Spleen (tissue), 11 donors: ENCODE data around the gene BATF. TPM values are rescaled to one million over a fixed set of nuclear protein-coding genes. Genes with fewer than 3 reads are reported as not detected.

Source experiments
- DNase-seq: peaks from one replicate; pipeline ENCODE4 v3.0.0-alpha.2; 2020
- H3K27ac ChIP-seq, 8 donors: fragments of 200-600 bp; sonication (generic) in 7 of 8; 1 replicate in 4 of 8; 2 replicates in 4 of 8; pipeline versions ENCODE4 v1.5.0 to v1.8.0; 2016 to 2021; ENCODE audit warnings: inconsistent platforms in 4 of 8, mild to moderate bottlenecking in 4 of 8, moderate library complexity in 1 of 8
- H3K27me3 ChIP-seq, 7 donors: fragments of 200-600 bp; sonication (generic) in 6 of 7; replicated peaks in 1 of 7; 1 replicate in 4 of 7; 2 replicates in 3 of 7; pipeline versions ENCODE4 v1.5.0 to v1.8.0; 2016 to 2021; ENCODE audit warnings: inconsistent platforms in 3 of 7, mild to moderate bottlenecking in 1 of 7
- H3K36me3 ChIP-seq, 6 donors: fragments of 200-600 bp; sonication (generic) in 5 of 6; 1 replicate in 4 of 6; 2 replicates in 2 of 6; pipeline versions ENCODE4 v1.5.0 to v1.8.0; 2016 to 2021; ENCODE audit warnings: inconsistent platforms in 2 of 6
- H3K4me1 ChIP-seq, 6 donors: fragments of 200-600 bp; sonication (generic) in 5 of 6; 1 replicate in 3 of 6; 2 replicates in 3 of 6; pipeline versions ENCODE4 v1.5.0 to v1.8.0; 2016 to 2021; ENCODE audit warnings: inconsistent platforms in 3 of 6
- H3K4me3 ChIP-seq, 8 donors: fragments of 200-600 bp; sonication (generic) in 7 of 8; 1 replicate in 4 of 8; 2 replicates in 4 of 8; pipeline versions ENCODE4 v1.5.0 to v1.8.0; 2016 to 2021; ENCODE audit warnings: inconsistent platforms in 4 of 8, mild to moderate bottlenecking in 4 of 8, moderate library complexity in 2 of 8
- H3K9me3 ChIP-seq, 8 donors: fragments of 200-600 bp; sonication (generic) in 7 of 8; 1 replicate in 4 of 8; 2 replicates in 4 of 8; pipeline versions ENCODE4 v1.5.0 to v1.8.0; 2016 to 2021; ENCODE audit warnings: inconsistent platforms in 4 of 8
- POLR2A ChIP-seq, 3 donors: fragments of 450-650 bp; IDR thresholded peaks; one replicate each; pipeline ENCODE4 v1.5.1; 2017; ENCODE audit warnings: antibody characterized with exemption in 3 of 3, mild to moderate bottlenecking in 1 of 3
- POLR2AphosphoS5 ChIP-seq, 3 donors: sonication (generic); formaldehyde crosslinking; IDR thresholded peaks; one replicate each; pipeline ENCODE4 v1.5.1; 2017; ENCODE audit warnings: antibody characterized with exemption in 3 of 3
- WGBS, 5 donors: extraction: QIAGEN DNeasy Blood & Tissue Kit in 3 of 5; methylation state at CpG; one replicate each; pipeline versions ENCODE4 v1.1.5 to v1.1.7; 2013 to 2018; 5-methylcytosine and 5-hydroxymethylcytosine counted together
- intact Hi-C: fragments of 100-400 bp; cut with DNase I; formaldehyde crosslinking; loops from one replicate; pipeline ENCODE4 v1.15.0; 2023; ENCODE audit warnings: low total_unique reads
- polyA plus RNA-seq, 3 donors: library from polyadenylated mRNA; stranded (reverse); fragments of 200-250 nt; gene quantifications; one replicate each; pipeline ENCODE4 v1.2.1, GENCODE V29; 2013
- total RNA-seq, 7 donors: library from RNA; depleted of rRNA in 3 of 7; stranded (reverse); fragments of >200 nt in 3 of 7; fragmentation: NEBNext Ultra II Directional in 4 of 7; extraction: Animal tissue kit (Norgen Biotek cat#: 25700) in 4 of 7; gene quantifications; one replicate each; pipeline versions ENCODE4 v1.1.0 to v1.2.1, GENCODE V29; 2016 to 2021
- TF ChIP-seq, protein P1 (sequence below), 11 experiments: fragments of 200-600 bp in 7 of 11; fragments of 450-650 bp in 4 of 11; sonication (generic) in 4 of 11; IDR thresholded peaks in 8 of 11; conservative IDR thresholded peaks in 3 of 11; 1 replicate in 7 of 11; 2 replicates in 4 of 11; pipeline versions ENCODE4 v1.4.0 to v1.8.0; 2016 to 2021; ENCODE audit warnings: antibody characterized with exemption in 11 of 11, inconsistent platforms in 4 of 11, mild to moderate bottlenecking in 1 of 11
- donor health status: healthy with polysubstance abuse.
- donor health status: DM: no; HTN: no; CAD: no; lungs with moderate emphysema.
- donor health status: DM: no; HTN: no; CAD: no.
- donor health status: Bipolar disorder and iron deficiency.
- donor health status: healthy.
- donor health status: DM: no; HTN: no; CAD: no.
- donor health status: DM: yes; HTN: yes; CAD: no.

The BATF gene
- total and polyA plus RNA-seq, 10 donors: 14.4 to 67.9 (median 41.8) TPM

DNA sequence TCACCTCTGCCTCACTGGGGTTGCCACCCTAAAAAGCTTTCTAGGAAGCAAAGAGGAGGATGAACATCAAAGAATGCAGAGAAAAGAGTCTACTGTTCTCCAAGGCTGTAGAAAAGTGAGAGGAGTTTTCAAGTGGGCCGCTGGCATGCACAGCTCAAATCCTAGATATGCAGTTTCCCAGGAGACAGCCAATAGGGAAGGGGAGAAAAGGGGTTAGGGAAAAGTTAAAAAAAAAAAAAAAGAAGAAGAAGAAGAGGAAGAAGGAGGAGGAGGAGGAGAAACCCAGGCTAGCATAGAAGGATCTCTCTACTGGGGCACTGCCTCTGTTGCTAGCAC lies 682 bp downstream of the BATF start:
- Histone ChIP-seq H3K9me3 (no peaks in the 10 kb centered on the region), H3K4me3 (peak overlapping the region; percentile 45 to 82 (median 56)), H3K4me1 (peaks cover 29 to 82% (median 64%) of the 10 kb centered on the region in 6 donors), H3K27ac (peak overlapping the region in 7 of 8 donors; percentile 81 to 93 (median 87)), H3K27me3 (no peaks in the 10 kb centered on the region), H3K36me3 (peaks cover 0 to 30% (median 8%) of the 10 kb centered on the region in 6 donors)
- TF ChIP-seq POLR2A (IDR thresholded peaks at IDR 0.05) (no peak), POLR2AphosphoS5 (IDR thresholded peaks at IDR 0.05) (no peak)
- TF ChIP-seq, protein P1, sequence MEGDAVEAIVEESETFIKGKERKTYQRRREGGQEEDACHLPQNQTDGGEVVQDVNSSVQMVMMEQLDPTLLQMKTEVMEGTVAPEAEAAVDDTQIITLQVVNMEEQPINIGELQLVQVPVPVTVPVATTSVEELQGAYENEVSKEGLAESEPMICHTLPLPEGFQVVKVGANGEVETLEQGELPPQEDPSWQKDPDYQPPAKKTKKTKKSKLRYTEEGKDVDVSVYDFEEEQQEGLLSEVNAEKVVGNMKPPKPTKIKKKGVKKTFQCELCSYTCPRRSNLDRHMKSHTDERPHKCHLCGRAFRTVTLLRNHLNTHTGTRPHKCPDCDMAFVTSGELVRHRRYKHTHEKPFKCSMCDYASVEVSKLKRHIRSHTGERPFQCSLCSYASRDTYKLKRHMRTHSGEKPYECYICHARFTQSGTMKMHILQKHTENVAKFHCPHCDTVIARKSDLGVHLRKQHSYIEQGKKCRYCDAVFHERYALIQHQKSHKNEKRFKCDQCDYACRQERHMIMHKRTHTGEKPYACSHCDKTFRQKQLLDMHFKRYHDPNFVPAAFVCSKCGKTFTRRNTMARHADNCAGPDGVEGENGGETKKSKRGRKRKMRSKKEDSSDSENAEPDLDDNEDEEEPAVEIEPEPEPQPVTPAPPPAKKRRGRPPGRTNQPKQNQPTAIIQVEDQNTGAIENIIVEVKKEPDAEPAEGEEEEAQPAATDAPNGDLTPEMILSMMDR (IDR thresholded peaks at IDR 0.05 in 8 of 11, conservative IDR thresholded peaks at IDR 0.05 in 3 of 11): no peak
- intact Hi-C loops: no loop called here
- WGBS, 5 donors: 33 to 39% (median 38%) methylated on average over 1 of the region's 1 CpG
- no peak for DNase-seq

DNA sequence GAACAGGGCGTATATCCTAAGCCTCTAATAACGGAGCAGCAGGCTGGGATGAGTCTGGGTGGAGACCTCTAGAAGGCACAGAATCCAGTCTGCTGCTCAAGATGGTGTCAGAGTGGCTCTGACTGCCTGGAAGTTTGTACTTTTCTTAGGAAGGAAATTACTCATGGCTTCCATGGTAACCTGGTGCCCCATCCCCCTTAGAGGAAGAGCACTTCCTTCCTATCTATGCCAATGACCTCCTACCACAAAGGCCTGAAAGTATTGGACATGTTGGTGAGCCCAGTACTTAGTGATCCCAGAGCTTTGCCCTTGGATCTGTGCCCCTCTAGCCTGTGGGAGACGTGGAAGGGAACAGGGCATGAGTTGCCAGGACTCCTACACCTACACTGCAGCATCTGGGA lies 1.5 kb downstream of the BATF start:
- H3K4me1 ChIP-seq: peaks cover 29 to 89% (median 66%) of the 10 kb centered on the region in 6 donors
- H3K27ac ChIP-seq: peak overlapping the region; percentile 16 to 93 (median 85)
- intact Hi-C loops: no loop called here
- 49 to 68% (median 50%) methylated on average over 2 to 3 of the region's 3 CpGs for WGBS, 5 donors
- H3K27me3 ChIP-seq: no peaks in the 10 kb centered on the region
- TF ChIP-seq POLR2AphosphoS5 (IDR thresholded peaks at IDR 0.05) (peak in 2 of 3 donors; percentile 41 to 86), POLR2A (IDR thresholded peaks at IDR 0.05) (no peak)
- TF ChIP-seq, protein P1 (IDR thresholded peaks at IDR 0.05 in 8 of 11, conservative IDR thresholded peaks at IDR 0.05 in 3 of 11): no peak
- DNase-seq: no peak
- no peaks in the 10 kb centered on the region for H3K9me3 ChIP-seq
- H3K4me3 ChIP-seq: peak overlapping the region in 6 of 8 donors; percentile 45 to 82 (median 59)
- peaks cover 0 to 35% (median 11%) of the 10 kb centered on the region in 6 donors for H3K36me3 ChIP-seq

DNA sequence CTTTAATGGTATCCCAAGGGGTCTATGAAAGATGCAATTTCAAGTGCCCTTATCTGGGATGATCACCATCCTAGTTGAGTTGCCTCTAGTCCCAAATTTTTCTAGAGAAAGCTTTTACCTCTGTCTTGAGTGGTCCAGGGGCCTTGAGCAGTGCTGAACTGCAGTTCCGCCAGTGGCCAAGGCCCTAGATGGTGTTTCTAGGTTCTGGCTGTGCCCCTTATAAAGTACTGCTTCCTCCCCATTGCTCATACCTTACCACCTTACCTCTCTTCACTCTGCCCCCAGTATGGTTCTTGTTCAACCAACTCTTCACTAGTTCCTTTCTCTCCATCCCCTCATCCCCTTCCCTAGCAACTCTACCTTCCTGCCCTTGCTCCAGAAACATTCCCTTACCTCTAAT lies 3.7 kb downstream of the BATF start:
- no peak for DNase-seq
- Histone ChIP-seq H3K4me1 (peaks cover 29 to 86% (median 62%) of the 10 kb centered on the region in 6 donors), H3K36me3 (peaks cover 0 to 45% (median 11%) of the 10 kb centered on the region in 6 donors), H3K9me3 (no peaks in the 10 kb centered on the region), H3K4me3 (peak overlapping the region in 1 of 8 donors; percentile 82), H3K27me3 (no peaks in the 10 kb centered on the region), H3K27ac (peak overlapping the region in 1 of 8 donors; percentile 9)
- TF ChIP-seq POLR2AphosphoS5 (IDR thresholded peaks at IDR 0.05) (no peak), POLR2A (IDR thresholded peaks at IDR 0.05) (no peak)
- TF ChIP-seq, protein P1 (IDR thresholded peaks at IDR 0.05 in 8 of 11, conservative IDR thresholded peaks at IDR 0.05 in 3 of 11): no peak
- intact Hi-C loops: no loop called here
- 79 to 91% (median 89%) methylated on average over 1 of the region's 1 CpG for WGBS, 5 donors

DNA sequence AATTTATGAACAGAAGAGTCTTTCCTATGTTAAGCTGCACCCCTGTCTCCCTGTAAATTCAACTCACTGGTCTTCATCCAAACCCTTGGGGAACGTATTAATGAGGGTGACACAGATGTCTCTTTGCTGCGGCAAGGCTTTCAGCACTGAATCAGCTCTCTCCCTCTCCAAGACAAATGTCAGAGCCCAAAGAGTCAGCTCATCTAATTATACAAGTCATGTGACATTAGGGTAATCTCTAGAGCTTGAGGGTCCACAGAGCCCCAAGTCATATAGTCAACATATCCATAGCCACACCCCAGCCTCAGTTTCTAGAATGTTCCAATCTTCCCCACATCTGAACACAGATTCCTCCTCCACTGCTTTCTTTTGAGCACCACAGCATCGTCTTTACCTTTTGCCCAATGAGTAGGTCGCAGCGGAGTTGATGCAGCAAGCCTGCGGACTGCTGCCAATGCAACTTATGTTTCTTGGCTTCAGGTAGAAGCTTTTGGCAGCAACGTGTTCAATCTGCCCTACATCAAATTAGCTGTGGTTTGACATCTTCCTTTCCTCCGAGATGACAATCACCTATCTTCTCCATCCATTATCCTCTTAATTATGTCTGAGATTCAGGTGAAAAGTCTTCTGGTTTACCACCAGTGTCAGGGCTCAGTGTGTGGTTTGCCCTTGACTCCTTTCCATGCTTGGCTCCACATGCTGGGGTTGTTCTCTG lies 5.3 kb downstream of the BATF start:
- TF ChIP-seq POLR2AphosphoS5 (IDR thresholded peaks at IDR 0.05) (no peak), POLR2A (IDR thresholded peaks at IDR 0.05) (no peak)
- TF ChIP-seq, protein P1 (IDR thresholded peaks at IDR 0.05 in 8 of 11, conservative IDR thresholded peaks at IDR 0.05 in 3 of 11): no peak
- Histone ChIP-seq H3K27ac (no peak overlapping the region), H3K27me3 (no peaks in the 10 kb centered on the region), H3K4me1 (peaks cover 22 to 81% (median 46%) of the 10 kb centered on the region in 6 donors), H3K4me3 (no peak overlapping the region), H3K9me3 (no peaks in the 10 kb centered on the region), H3K36me3 (peaks cover 0 to 45% (median 11%) of the 10 kb centered on the region in 6 donors)
- WGBS, 5 donors: 86 to 94% (median 89%) methylated on average over 8 of the region's 8 CpGs
- DNase-seq: no peak
- intact Hi-C loops: no loop called here
